Measurements from ENCODE around the gene TRA2B.

TRA2B gene

DNA sequence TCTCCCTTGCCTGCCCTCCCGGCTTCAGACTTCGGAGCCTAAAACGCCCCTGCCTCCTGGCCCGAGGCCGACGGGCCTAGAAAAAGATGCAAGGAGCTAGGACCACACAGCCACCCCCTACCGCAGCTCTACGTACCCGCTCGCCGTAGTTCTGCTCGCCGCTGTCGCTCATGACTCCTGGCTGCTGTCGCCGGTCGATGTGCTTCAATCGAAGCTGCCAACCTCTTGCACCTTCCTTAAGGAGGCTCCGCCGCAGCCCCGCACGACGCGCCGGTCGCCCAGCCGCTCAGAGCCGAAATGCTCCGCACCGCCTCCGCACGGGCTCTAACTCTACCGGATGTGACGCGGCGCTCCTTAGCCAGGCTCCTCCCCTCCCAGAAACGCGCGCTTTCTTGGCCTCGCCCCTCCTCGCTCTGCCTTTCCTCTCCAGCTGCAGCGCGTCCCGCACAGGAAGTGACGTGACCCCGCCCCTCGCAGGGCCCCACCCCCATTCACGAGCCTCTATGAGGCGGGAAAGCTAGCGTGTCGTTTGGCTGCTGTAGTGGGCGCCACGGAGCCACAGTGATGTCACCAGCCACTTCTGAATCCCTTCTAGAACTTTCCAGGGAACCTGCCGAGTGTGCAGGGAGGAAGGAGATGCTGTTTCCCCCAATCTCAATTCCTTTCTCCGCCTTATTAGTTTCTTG, at the start of gene TRA2B:
Gene TRA2B, minus strand, starts transcription at position 326 of the 686 bp plus-strand sequence. Its CDS starts 154 bp downstream, at position 172.
- peak; percentile 99 for DNase-seq

DNA sequence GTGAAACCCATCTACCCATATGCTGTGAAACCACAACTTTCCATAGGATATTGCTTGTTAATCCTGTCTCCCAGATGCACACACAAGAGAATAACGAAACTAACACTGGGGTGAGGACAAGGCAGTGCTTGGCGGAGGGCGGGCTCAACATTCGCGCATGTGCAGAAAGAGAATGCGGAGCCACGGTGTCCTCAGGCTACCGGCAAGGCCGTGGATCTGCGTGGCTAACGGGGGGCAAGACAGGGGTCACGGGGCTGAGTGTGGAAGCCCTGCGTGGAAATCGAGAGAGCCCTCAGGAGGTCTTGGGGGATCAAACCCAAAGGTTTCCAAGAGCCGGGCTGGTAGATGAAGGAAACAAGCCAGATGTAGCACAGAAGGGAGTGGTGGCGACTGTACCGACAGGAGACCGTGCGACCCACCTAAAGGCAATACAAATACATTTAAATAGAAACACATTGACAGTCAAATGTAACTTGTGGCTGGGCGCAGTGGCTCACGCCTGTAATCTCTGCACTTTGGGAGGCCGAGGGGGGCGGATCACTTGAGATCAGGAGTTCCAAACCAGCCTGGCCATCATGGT, 48.5 kb upstream of the TRA2B start:
- DNase-seq, result no peak

DNA sequence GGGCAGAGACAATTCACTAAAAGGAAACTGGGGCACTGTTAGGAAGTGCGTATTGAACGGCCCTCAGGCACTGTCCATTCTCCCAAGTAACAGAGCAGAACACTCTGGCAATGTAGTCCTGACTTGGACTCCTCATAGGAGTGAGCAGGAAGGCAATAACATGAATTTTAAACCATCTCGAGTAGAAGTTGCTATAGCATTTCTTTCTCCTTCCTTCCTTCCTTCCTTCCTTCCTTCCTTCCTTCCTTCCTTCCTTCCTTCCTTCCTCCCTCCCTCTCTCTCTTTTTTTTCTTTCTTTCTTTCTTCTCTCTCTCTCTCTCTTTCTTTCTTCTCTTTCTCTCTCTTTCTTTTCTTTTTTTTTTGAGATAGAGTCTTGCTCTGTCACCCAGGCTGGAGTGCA, 46.4 kb upstream of the TRA2B start:
- DNase-seq, result no peak

DNA sequence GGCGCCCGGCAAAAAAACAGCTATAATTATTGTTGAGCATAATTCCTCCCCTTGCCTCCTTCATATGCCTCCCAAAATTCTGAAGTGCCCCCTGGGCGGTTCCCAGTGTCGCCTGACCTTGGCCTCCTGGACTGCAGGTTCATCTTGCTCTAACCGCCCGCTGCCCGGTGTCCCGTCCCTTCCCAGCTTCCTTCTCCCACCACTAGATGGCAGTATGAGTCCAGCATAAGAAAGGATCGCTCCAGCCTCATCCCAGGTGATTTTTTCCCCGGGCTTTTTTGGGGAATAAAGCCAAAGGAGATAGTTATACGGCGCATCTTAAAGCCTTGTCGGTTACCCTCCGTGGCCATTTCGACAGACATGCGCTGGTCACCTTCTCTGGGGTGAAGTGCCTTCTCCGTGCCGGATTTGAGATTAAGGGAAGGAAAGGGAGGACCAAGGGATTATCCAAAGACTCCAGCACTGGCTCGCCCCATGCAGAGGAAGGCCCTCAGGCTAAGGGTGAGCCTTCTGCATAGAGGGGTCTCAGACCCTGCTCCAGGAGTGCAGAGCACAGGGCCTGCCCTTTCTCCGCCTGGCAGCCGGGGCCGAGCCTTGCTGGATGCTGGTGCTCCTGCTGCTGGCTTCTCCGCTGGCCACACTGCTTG, 45.8 kb upstream of the TRA2B start:
- peak; percentile 45 to 85 for DNase-seq

DNA sequence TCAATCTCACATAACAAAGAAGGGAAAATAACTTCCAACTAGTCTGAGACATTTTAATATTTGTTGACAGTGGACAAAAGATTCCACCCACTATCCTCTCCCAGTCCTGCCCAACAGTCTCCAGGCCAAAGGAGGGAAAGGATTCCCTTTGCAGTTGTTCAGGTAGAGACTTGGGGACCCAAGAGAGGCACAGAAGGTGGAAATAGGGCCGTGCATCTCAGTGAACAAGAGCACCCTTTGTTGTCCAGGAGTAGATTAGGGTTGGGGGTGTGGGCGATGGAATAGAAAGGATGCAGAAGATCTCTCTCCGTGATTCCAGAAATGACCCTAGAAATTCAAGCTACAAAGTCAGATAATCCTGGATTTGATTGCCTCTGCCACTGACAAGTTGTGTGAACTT, 44.8 kb upstream of the TRA2B start:
- no peak for DNase-seq

DNA sequence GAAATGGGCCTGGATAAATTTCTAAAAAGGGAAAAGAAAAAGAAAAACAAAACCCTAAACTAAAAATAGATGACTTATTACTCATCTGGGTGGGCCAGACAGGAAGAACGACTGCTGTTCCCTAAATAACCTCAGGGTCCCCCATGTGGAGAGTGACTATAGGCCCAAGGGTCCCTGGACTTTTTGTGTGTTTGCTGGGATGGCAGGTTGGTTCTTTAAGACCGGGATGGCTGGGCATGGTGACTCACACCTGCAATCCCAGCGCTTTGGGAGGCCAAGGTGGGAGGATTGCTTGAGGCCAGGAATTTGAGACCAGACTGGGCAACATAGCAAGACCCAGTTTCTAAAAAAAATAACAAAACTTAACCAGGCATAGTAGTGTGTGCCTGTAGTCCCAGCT, 43.8 kb upstream of the TRA2B start:
- DNase-seq, result no peak

DNA sequence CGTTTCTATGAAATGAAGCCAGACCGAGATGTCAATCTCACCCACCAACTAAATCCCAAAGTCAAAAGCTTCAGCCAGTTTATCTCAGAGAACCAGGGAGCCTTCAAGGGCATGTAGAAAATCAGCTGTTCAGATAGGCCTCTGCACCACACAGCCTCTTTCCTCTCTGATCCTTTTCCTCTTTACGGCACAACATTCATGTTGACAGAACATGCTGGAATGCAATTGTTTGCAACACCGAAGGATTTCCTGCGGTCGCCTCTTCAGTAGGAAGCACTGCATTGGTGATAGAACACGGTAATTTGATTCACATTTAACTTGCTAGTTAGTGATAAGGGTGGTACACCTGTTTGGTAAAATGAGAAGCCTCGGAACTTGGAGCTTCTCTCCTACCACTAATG, 41.9 kb upstream of the TRA2B start:
- DNase-seq, result no peak

DNA sequence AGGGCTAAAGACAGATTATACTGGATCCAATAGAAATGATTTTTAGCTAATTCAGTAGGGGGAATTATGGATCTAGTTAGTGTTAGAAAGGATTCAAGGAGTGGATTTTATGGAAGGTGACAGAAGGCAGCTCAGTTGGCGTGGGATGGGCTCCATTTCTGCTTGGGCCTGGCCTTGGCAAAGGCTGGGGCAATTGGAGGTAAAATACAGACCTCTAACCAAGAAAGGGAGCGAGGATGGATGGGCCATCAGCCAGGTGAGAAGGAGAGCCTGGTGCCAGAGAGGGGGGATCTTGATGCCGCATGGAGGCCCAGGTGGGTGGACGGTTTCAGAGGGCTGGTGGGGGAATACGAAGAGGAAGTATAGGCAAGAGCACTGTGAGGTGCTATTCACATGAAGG, 40.7 kb upstream of the TRA2B start:
- DNase-seq, result no peak

DNA sequence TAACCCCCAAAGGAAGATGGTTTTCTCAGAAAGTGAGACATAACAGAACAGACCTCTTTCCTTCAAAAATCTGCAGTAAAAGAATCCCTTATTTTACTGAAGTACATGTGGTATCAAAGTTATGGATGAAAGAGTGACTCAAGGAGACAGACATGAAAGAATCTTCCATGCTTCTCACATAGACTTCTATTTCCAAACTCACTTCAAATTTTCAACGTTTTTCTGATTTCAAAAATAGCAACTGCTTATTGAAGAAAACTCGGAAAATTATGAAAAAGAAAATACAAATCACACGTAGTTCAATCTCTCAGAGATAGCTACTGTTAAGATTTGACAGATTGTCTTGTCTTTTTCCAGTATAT, 39.8 kb upstream of the TRA2B start:
- DNase-seq, result no peak

DNA sequence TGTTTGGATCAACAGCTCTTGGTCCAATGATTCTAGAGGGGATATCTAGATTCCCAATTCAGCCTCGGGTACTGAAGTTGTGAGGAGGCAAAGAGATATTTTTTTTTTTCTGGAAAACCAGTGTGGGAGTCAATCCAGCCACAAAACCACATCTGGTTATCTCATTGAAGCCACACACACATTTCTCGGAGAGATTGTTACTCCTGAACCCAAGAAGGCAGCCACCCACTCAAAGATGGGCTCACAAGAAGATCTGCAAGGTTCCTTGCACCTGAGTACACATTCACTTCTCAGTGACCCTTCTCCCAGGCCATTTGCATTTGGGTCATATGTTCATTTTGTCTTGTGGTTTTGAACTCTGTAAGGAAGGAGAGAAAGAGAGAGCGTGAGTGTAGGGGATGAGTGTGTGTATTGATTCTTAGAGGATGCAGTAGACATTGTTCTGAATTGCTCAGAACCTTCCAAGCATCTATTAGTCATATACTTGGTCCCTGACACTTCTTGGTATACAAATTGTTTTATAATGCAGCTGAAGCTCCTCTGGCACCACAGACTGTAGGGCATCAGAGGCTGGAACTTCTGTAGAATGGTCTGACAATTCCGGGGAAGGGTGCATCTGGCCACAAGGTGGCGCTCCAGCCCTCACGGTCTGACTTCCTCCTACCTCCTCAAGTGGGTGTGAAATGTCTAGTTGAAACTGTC, 39.3 kb upstream of the TRA2B start:
- peak; percentile 69 to 96 for DNase-seq

DNA sequence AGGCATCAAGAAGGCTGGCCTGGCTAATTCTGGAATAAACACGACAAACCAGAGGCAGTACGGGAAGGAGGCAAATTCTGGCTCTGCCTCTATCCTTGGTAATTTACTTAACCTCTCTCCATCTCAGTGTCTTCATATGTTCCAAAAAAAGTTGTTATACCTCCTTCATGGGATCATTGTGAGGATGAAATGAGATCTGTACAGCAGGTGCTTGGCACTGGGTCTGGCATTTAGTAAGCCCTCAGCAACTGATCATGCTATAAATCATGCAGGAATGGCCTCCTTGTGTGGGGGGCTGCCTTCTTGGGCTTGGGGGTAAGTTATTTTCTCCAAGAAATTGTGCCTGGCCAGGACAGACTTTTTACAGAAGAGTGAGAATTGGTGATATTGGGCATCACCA, 38.3 kb upstream of the TRA2B start:
- DNase-seq, result no peak

DNA sequence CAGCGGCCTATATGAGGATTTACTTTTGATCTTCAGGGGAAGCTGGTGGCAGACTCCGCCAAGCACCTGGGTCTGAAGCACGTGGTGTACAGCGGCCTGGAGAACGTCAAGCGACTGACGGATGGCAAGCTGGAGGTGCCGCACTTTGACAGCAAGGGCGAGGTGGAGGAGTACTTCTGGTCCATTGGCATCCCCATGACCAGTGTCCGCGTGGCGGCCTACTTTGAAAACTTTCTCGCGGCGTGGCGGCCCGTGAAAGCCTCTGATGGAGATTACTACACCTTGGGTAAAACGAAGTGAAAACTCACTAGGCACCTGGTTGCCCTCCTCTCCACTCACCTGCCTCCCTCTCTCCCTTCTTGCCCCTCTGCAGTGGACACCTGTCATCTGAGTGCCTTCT, 33.8 kb upstream of the TRA2B start:
- DNase-seq, result no peak

DNA sequence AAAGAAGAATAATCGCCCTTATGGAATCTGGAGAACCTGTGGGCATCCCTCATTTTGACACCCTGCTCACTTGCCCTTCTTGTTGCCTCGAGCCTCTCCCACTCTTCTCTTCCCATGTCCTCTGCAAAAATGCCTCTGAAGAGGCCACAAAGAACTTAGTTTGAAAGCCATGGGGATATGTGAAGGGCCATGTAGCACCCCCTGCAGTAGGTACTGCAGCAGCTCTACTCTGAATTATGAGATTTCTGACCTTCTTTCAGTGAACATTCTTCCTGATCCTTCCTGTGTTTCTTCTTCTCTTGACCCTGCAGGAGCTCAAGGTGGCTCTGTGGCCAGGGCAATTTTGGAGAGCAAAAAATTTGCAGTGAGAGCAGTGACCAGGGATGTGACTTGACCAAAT, 30.4 kb upstream of the TRA2B start:
- DNase-seq, result no peak

DNA sequence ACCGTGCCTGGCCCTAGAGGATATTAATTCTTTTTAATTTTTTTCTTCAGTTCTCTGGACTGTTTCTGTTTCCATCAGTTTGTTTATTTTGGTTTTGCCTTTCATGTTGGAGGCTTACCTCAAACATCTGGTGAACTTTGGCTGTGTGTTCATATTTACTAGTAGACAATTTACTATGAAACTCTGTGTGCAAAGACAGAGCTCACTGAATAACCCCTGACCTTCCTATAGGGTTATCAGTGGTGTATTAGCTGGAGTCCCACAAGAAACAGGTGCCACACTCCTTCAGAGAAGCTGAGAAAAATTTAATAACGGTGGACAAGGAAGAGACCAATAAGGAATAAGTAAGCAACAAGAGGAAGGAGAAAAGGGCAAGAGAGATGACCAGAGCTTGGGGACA, 28.8 kb upstream of the TRA2B start:
- no peak for DNase-seq

DNA sequence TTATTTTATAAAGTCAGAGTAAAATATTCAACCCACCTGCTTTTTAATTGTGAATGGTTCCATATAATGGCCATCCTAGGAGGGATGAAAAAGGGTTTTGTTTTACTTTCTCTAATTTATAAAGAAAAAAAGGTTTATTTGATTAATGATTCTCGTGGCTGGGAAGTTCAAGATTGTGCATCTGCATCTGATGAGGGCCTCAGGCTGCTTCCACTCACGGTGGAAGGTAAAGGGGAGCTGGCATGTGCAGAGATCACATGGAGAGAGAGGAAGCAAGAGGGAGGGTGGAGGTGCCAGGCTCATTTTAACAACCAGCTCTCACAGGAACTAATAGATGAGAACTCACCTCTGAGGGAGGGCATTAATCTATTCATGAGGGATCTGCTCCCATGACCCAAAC, 27.7 kb upstream of the TRA2B start:
- no peak for DNase-seq

DNA sequence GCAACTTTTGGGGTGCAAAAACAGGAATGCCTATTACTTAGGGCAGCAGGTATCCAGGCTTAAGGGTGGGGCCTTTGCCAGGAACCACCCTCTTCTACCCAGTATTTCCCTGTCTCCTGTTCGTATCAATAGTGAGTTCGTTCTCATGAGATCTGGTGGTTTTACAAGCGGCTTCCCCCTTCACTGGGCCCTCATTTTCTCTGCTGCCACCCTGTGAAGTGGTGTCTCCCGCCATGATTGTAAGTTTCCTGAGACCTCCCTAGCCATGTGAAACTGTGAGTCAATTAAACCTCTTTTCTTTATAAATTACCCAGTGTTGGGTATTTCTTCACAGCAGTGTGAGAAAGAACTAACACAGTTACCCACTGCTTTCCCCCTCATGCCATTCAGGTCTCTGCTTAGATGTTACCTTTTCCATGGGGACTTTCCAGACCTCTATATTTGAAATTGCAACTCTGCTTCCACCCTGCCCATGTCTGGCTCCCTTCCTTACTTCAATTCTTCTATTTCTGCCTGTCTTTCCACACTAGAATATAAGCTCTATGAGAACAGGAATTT, 23.9 kb upstream of the TRA2B start:
- DNase-seq, result no peak

DNA sequence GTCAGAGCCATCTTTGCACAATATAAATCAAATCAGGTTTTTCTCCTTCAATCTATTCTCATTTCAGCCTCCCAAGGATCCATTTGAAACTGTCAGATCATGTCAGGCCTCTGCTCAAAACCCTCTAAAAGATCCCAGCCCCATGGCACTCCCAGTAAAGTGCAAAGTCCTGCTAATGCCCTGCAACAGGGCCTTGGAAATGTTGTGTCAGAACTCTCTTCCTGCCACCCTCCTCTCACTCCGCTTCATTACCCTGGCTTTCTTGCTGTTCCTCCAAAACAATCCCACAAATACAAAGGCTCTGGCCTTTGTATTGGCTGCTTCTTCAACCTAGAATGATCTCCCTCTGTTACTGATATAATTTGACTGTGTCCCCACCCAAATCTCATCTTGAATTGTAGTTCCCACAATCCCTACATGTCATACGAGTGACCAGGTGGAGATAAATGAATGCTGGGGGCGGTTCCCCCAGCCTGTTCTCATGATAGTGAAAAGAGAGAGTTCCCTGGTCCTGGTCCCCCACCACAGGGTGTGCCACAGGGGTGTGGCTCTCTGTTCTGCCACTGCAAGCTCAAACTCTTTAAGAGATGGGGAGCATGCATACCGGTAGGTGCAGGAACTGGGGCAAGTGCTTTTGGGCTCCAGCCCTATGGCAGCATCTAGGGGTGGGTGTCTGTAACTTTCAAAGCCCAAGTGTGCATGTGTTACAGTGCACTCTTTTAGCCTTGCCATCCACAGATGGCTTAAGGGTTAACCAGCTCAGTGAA, 22.9 kb upstream of the TRA2B start:
- no peak for DNase-seq

DNA sequence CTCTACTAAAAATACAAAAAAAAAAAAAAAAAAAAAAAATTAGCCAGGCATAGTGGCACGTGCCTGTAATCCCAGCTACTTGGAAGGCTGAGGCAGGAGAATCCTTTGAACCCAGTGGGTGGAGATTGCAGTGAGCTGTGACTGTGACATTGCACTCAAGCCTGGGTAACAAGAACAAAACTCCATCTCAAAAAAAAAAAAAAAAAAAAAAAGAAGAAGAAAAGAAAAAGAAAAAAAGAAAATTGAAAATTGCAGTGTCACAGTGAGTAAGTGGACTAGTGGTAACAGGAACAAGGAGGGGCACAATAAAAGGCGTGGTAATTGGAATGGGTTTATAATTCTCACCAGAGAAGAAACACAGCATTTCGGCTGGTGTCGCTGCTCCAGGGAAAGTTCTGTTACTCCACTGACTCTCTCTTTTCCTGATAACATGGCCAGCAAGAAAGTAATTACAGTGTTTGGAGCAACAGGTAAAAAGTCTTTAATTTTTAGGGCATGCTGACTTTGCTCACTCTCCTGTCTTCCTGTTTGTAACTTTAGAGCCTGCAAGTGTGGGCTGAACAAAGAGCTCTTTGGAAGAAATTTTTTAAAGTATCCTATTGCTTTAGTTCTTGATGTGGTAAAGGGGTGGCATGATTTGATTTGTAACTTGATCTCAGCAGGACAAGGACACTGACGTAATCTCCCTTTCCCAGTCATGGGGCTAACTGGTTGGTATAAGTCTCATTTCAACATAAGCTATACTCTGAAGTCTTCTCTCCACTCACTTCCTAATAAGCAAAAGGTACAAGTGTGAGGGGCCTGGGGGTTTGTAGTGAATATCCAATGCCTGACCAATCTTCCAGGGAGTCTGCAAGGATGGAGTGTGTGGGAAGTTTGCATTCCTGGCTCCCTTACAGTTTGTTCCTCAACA, 22.1 kb upstream of the TRA2B start:
- peak; percentile 90 to 93 for DNase-seq

DNA sequence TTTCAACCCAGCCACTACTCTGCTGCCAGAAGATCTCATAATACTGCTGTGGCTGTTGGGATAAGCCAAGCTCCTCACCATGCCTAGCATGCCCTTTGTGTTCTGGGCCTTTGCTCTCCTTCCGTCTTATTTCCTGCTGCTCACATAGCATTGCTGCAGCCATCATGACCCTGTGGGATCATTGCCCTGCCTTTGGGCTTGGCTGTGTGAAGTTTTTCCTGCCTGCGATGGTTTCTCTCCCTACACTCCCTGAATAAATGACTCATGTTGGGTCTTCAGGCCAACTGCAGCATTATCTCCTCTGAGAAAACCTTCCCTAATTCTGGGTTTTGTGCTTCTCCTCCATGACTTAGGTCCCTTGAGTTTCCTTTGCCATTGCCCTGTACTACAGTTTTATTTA, 20.8 kb upstream of the TRA2B start:
- no peak for DNase-seq

DNA sequence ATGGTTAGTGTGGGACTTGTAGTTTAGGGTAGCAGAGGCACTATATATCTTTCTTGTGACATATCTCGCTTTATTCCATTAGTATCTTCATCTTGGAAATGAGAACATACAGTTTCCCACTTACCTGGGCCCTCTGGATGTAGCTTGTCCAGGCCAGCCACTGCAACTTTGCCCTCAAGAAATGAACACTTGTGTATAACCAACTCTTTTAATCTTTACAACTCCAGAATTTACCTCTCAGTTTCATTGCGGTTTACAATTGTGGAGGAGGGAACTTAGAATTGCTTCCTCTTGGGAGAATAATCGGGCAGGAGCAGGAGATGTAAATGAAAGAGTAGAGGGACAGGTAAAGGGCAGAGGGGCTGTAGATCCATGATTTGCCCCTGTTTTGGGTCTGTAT, 18.4 kb upstream of the TRA2B start:
- DNase-seq, result no peak

DNA sequence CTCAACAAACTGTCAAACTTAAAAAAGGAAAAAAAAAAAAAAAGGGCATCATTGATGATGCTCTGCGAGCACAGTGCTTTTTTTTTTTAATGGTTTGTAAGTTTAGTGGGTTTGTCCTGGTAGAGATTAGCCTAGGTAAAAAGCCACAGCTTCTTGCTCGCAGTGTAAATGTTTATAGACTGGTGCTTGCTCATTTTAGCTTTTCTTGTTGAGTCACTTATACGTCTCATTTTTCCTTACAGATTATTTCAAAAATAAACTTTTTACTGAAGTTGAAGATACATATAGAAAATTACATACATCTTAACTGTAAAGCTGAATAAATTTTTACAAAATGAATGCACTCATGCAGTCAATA, 16.5 kb upstream of the TRA2B start:
- DNase-seq, result no peak

DNA sequence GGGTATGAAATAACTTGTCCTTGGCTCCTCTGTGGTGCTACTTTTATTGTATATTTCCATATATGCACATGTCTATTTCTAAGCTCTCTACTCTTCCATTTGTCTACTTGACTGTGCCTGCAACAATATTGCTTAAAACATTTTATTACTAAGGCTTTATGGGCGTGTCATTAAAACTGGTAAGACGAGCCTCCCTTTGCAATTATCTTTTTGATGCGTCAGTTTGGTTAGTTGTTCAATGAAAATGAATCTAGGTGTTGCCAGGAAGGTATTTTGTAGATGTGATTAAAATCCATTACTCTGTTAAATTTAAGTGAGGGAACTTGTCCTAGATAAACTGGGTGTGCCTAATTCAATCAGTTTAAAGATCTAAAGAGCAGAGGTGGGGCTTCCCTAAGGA, 12.9 kb upstream of the TRA2B start:
- DNase-seq, result no peak

Measured in inflammatory macrophage treated with lipopolysaccharide for 1 hour (primary cell).